Lower lobe of right lung (tissue), 2 donors: Measurements from ENCODE around the gene CLEC9A. TPM values are rescaled to one million over a fixed set of nuclear protein-coding genes. Genes with fewer than 3 reads are reported as not detected.

Experiments used
- ATAC-seq, 2 donors: fragments of 200-7000 bp; cut with Tn5 transposase; one replicate each; pipeline ENCODE4 v1.9.1; 2020 to 2022; ENCODE audit warnings: mild to moderate bottlenecking in 2 of 2, moderate library complexity in 2 of 2
- DNase-seq: peaks from one replicate; pipeline ENCODE4 v3.0.0-alpha.2; 2020
- H3K27ac ChIP-seq: fragments of 200-600 bp; one replicate; pipeline ENCODE4 v1.8.0; 2022
- H3K27me3 ChIP-seq: fragments of 200-600 bp; one replicate; pipeline ENCODE4 v1.8.0; 2022; ENCODE audit warnings: low read depth
- H3K36me3 ChIP-seq: fragments of 200-600 bp; one replicate; pipeline ENCODE4 v1.8.0; 2022; ENCODE audit warnings: mild to moderate bottlenecking
- H3K4me1 ChIP-seq: fragments of 200-600 bp; one replicate; pipeline ENCODE4 v1.8.0; 2022
- H3K4me3 ChIP-seq: fragments of 200-600 bp; one replicate; pipeline ENCODE4 v1.8.0; 2022; ENCODE audit warnings: mild to moderate bottlenecking
- H3K9me3 ChIP-seq: fragments of 200-600 bp; one replicate; pipeline ENCODE4 v1.8.0; 2022
- intact Hi-C: fragments of 100-400 bp; cut with DNase I; formaldehyde crosslinking; loops from one replicate; pipeline ENCODE4 v1.11.0; 2022
- total RNA-seq: library from RNA; stranded (reverse); fragmentation: NEBNext Ultra II Directional; extraction: Animal tissue kit (Norgen Biotek cat#: 25700); gene quantifications from one replicate; pipeline ENCODE4 v1.2.1, GENCODE V29; 2021
- TF ChIP-seq, protein P1 (sequence below): fragments of 200-600 bp; IDR thresholded peaks from one replicate; pipeline ENCODE4 v1.8.0; 2022; ENCODE audit warnings: antibody characterized with exemption, mild to moderate bottlenecking
- donor health status: DM: no; HTN: yes; CAD: no; lungs with severe emphysema.

Gene CLEC9A
- total RNA-seq, 1 donor from 2014 or later, result 0.30 TPM

DNA sequence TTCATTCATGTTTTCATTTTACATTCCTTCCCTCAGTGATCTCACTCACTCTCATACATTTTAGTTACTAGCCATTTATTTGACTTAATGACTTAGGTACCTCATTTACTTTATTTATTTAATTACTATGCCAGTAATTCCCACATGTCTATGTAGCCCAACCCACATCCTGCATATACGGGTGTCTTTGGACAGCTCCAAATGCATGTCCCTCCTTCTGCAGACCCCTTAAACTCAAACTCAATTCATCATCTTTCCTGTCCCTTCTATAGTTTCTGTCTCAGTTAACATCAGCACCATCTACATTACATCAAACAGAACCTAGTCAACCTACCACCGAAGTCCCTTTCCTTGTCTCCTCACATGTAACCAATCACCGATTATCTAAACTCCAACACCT lies 65.5 kb downstream of the CLEC9A start:
- ATAC-seq, result no peak

DNA sequence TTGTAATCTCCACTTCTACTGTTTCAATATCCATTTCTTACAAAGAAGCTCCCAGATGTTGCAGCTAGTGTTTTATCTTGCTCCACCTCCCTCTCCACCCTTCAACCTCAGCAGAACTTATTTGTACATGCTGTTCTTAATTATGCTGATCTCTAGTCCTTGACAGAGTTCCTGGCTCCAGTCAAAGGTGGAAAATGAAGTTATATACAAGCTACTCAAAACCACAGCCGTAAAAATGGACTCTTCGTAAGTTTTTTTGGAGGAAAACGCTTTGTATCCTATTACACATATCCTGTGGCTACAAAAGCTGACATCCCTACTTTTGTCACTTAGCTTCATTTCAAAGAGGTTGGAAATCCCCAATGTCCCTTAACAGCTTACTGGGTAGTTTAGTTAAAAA lies 67.0 kb downstream of the CLEC9A start:
- DNase-seq (no peak), ATAC-seq (no peak)
- no peaks in the 10 kb centered on the region for H3K9me3 ChIP-seq
- H3K27ac ChIP-seq, result peak overlapping the region; percentile 50
- intact Hi-C loops, result no loop called here
- TF ChIP-seq, protein P1, sequence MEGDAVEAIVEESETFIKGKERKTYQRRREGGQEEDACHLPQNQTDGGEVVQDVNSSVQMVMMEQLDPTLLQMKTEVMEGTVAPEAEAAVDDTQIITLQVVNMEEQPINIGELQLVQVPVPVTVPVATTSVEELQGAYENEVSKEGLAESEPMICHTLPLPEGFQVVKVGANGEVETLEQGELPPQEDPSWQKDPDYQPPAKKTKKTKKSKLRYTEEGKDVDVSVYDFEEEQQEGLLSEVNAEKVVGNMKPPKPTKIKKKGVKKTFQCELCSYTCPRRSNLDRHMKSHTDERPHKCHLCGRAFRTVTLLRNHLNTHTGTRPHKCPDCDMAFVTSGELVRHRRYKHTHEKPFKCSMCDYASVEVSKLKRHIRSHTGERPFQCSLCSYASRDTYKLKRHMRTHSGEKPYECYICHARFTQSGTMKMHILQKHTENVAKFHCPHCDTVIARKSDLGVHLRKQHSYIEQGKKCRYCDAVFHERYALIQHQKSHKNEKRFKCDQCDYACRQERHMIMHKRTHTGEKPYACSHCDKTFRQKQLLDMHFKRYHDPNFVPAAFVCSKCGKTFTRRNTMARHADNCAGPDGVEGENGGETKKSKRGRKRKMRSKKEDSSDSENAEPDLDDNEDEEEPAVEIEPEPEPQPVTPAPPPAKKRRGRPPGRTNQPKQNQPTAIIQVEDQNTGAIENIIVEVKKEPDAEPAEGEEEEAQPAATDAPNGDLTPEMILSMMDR, result no peak
- no peaks in the 10 kb centered on the region for H3K36me3 ChIP-seq
- peaks cover 46% of the 10 kb centered on the region for H3K4me1 ChIP-seq
- H3K4me3 ChIP-seq, result peak overlapping the region; percentile 49
- no peaks in the 10 kb centered on the region for H3K27me3 ChIP-seq

More for the DNA sequence above, 65.5 kb downstream of the CLEC9A start:
- TF ChIP-seq, protein P1, result no peak
- no peaks in the 10 kb centered on the region for H3K27me3 ChIP-seq
- H3K4me3 ChIP-seq, result peak overlapping the region; percentile 49
- no peak for DNase-seq
- intact Hi-C loops, result no loop called here
- no peak overlapping the region for H3K27ac ChIP-seq
- H3K4me1 ChIP-seq, result peaks cover 34% of the 10 kb centered on the region
- no peaks in the 10 kb centered on the region for H3K36me3 ChIP-seq
- no peaks in the 10 kb centered on the region for H3K9me3 ChIP-seq

DNA sequence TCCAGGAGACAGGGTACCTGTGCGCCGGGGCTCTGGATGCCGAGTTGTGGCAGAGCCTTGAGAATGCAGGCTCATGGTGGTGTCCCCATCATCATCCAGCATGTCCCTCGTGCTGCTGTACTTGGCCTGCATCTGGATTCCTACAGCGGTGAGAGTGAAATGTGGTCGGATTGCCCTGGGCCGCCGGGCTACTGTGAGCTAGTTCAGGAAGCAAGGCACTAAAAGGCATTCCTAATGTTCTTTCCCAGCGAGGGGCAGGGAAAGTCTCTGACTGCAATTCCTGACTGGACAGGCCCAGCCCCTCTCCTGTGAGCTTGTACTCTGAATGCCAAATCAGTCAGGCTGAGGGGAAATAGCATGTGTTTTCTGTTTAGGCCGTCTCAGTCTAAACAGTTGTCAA lies 68.3 kb downstream of the CLEC9A start, which contains the start of gene CLEC1A:
CLEC1A (minus strand) TSS at position 195 of the 400 bp plus-strand sequence; CDS start at position 132, 63 bp downstream.
- peaks cover 36% of the 10 kb centered on the region for H3K4me1 ChIP-seq
- intact Hi-C loops, result no loop called here
- no peaks in the 10 kb centered on the region for H3K9me3 ChIP-seq
- H3K27ac ChIP-seq, result peak within 1 kb of the TSS; percentile 50
- ATAC-seq, result peak in 1 of 2 donors; percentile 44
- no peak for DNase-seq
- TF ChIP-seq, protein P1, result no peak
- H3K36me3 ChIP-seq, result no peaks in the 10 kb centered on the region
- no peaks in the 10 kb centered on the region for H3K27me3 ChIP-seq
- peak within 1 kb of the TSS; percentile 49 for H3K4me3 ChIP-seq

DNA sequence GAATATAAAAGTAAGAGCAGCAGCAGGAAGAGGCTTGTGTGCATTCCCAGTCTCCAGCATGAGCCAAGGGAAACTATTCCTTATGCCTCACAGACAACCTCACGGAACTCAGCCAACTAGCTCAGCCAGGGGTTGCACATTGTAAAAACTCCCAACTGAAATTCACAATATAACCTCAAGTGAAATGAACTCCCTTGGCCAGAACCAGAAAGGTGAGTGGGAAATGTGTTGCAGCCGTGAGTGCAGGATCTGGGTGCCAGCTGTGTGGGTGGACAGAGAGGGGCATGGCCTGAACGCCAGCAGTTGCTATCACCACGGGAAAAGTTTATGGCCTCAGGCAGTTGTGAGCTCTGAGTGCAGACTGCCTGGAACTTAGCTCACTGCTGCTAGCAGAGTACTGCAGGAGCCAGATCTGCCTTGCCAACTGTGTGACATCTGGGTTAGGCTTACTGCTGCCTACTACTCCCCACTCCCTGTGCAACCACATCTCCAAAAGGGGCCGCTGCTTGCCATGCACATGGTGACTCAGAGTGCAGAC lies 70.6 kb downstream of the CLEC9A start:
- H3K27ac ChIP-seq, result no peak overlapping the region
- ATAC-seq (peak; percentile 28 to 56), DNase-seq (no peak)
- H3K36me3 ChIP-seq, result no peaks in the 10 kb centered on the region
- no peak overlapping the region for H3K4me3 ChIP-seq
- TF ChIP-seq, protein P1, result no peak
- no peaks in the 10 kb centered on the region for H3K9me3 ChIP-seq
- no peaks in the 10 kb centered on the region for H3K27me3 ChIP-seq
- intact Hi-C loops, result no loop called here
- peaks cover 27% of the 10 kb centered on the region for H3K4me1 ChIP-seq

DNA sequence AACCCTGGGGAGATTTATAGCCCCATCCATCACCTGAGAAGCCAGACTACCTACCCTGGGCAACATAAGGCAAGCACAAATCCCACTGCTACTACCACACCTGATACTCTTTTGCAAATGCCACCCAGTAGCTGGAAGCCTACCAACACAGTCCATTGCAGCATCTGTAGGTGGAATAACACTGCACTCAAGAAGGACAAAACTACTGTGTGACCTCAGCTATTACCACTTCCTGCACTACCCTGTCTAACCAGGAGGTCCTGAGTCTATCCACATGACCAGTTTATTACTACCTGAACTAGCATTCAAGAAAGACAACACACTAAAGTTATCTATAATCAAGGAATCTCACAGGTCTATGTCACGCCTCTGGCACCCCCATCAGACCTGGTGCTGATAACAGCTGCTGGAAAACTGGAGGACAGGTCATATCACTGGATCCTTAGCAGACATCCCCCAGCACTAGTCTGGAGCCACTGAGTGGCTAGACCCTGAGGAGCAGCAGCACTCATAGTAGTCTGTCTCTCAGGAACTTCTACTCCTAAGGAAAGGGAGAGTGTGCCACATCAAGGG lies 71.3 kb downstream of the CLEC9A start:
- no peaks in the 10 kb centered on the region for H3K9me3 ChIP-seq
- H3K36me3 ChIP-seq, result no peaks in the 10 kb centered on the region
- H3K4me1 ChIP-seq, result peaks cover 27% of the 10 kb centered on the region
- TF ChIP-seq, protein P1, result no peak
- intact Hi-C loops, result no loop called here
- DNase-seq (no peak), ATAC-seq (peak; percentile 28 to 43)
- H3K27me3 ChIP-seq, result no peaks in the 10 kb centered on the region
- no peak overlapping the region for H3K4me3 ChIP-seq
- no peak overlapping the region for H3K27ac ChIP-seq
